HG03432 (cell line): ENCODE data around the gene SLC9A9.

ENCODE experiments used
- ATAC-seq: cut with Tn5 transposase; IDR thresholded peaks from one replicate; pipeline ENCODE4 v1.9.1; 2021; ENCODE audit warnings: mild to moderate bottlenecking, moderate library complexity; ENCODE audit not compliant: unreplicated experiment

SLC9A9 gene

GRCh38 chr3:143653935-143654334 is 194.3 kb downstream of the SLC9A9 start:
- ATAC-seq: no peak

DNA sequence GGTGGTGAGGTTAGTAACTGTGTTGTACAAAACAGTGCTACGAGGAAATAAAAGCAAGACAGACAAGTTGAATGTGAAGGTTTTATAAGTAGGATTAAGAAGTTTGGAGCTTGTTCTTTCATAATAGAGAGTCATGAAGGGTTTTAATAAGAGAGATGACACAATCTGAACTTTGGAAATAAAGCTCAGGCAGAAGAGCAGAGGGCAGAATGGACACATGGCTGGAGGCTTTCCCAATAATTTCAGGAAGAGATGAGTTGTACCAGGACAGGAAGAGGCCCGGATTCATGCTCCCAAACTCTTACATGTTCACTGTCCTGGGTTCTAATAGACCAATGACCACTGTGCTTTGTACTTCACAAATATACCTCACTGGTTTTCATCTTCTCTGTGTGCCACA is 194.8 kb downstream of the SLC9A9 start:
- no peak for ATAC-seq

GRCh38 chr3:143652118-143652517 is 196.2 kb downstream of the SLC9A9 start:
- ATAC-seq: no peak

DNA sequence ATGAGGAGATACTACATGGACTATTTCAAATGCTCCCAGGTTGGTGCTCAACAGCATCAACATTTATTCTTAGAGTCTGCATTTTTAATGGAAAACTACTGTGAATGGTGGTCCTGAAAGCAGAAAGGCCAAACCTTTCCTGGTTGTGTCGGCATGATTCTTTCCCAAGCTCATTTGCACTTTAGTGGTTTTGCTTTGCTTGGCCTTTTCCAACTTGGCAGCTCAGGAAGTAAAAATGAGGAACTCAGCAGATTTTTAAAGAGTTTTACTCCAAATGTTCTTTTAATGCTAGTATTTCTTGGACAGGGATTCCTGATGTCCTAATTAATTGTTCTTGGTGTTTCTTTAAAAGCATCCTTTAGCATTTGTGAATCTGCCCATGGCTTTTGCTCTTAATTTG is 197.4 kb downstream of the SLC9A9 start:
- no peak for ATAC-seq

DNA sequence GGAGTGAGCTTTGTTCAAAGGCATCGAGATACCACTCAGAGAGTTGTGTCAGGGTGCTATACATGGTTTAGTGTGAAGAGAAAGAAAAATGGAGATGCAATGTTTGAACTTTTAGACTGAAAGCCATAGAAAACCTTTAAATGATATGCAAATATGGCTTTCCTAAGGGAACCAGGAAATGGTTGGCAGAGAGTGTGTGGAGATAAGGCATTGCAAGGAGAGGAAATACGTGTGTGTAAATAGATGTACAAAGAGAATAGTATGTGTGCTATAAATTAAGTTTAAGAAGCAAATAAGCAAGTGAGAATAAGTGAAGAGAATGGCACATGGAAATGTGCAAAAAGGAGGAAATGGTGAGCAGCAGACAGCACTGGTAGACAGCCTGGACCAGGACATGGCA is 198.1 kb downstream of the SLC9A9 start:
- ATAC-seq: no peak

- no peak for ATAC-seq
Observed at GRCh38 chr3:143648708-143649107, 199.6 kb downstream of the SLC9A9 start.

DNA sequence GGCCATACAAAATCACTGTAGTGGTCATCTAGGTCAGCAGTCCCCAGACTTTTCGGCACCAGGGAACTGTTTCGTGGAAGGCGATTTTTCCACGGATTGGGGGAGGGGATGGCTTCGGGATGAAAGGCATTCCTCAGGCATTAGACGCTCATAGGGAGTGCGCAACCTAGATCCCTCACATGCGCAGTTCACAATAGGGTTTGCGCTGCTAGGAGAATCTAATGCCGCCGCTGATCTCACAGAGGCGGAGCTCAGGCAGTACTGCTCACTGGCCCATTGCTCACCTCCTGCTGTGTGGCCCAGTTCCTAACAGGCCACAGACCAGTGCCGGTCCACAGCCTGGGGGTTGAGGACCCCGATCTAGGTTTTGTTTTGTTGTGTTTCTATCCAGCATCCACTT is 200.1 kb downstream of the SLC9A9 start:
- no peak for ATAC-seq

DNA sequence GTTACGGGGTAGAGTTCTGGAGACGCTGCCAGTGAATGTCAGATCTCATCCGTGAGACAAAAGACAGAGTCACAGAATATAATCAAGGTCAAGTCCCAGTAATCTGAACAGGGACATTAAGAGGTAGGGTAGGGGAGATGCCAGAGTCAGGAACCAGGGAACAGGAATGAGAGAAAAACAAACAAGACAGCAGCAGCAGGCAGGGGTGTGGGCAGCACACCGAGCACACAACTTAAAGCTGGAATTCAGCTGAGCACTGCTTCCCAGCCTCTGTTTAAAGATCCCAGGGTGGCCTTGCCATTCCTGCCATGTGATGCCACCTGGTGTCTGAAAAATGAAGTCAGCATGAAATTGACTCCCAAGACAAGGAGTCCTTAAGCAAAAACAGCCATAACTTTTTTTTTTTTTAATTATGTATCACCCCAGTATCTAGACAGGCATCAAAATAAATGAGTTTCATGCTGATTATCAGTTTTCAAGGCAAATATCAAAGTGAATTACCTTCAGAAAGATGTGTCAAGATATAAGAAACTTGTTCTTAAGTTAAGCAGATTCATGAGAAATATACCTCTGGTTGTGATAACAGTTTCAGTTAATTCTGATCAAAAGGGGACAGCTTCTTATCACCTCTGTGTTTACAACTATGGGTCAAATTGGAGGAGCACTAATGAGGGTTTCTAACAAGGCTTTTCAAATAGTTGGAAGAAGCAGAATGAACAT is 203.7 kb downstream of the SLC9A9 start:
- peak; percentile 59 for ATAC-seq

DNA sequence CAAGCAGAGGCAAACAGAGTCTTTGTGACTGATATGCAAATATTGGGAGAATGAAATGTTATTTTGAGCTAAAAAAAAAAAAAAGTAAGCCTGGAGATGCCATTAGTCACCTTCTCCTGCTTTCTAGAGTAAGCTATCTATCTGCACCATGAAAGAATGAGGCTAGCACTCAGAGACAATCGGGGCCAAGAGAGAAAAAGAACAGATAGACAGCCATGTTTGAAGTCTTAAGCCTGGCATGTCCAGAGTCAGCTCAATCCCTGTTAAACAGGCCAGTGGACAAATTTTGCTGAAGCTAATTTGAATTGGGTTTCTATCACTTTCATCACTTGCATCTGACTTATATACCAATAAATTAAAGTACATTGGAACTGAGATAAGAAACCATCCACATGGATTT is 204.4 kb downstream of the SLC9A9 start:
- no peak for ATAC-seq

DNA sequence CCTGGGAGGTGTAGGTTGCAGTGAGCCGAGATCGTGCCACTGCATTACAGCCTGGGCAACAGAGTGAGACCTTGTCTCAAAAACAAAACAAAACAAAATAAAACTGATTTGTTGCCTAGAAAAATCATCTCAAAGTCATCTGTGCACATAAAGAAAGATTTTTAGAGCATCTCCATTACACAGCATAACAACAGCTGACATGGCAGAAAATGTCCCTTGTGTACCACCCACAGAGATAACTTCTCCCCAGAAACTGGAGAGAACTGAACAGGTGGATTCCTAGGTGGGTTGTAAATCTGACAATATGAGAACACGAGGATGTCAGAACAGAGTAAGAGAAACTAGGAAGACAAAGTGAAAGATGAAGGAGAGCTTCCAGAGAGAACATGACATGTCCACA is 207.5 kb downstream of the SLC9A9 start:
- ATAC-seq: no peak

DNA sequence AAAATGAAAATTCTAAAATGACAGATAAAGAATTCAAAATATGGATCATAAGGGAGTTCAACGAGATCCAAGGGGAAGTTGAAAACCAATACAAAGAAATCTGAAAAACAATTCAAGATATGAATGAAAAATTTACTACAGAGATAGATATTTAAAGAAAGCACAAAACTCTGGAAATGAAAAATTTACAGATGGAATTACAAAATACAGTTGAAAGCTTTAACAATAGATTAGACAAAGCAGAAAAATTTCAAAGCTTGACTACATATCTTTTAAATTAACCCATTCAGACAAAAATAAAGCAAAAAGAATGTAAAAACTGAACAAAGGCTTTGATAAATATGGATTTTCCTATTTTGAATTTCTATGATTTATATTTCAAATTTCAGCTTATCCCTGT is 211.1 kb downstream of the SLC9A9 start:
- ATAC-seq: no peak

- ATAC-seq: no peak
Observed at GRCh38 chr3:143634991-143635390, 213.3 kb downstream of the SLC9A9 start.

DNA sequence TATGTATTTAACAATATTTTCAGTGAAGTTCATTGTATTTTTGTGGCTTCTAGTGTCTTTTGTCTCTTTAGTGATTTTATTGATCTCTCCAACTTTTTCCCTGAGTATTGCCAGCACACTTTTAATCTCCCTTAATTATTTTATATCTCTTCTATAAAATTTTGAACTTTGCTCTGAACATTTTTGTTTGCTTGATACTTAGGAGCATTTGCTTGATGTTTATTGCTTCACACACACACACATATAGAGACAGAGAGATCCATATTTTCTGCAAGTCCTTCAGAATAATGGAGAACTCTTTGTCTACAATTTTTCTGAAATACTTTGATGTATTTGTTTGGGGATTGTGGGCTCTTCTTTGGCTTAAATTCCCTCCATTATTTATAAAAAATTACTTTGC is 213.8 kb downstream of the SLC9A9 start:
- no peak for ATAC-seq

DNA sequence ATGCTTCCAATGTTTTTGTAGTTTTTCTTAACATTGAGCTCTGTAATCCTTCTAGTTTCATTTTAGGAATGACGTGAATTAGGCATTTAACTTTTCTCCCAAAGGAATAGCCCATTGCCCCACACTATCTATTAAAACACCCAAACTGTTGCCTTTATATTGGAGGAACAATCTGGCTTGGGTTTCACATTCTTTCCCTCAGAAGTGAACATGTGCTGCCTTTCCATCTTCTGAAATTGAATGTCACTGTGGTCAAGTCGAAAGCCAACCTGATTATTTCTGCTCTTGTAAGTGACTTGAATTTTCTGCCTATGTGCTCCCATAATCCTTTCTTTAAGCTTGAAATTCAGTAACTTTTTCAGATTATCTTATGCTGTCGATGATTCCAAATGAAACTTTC is 214.5 kb downstream of the SLC9A9 start:
- ATAC-seq: no peak

DNA sequence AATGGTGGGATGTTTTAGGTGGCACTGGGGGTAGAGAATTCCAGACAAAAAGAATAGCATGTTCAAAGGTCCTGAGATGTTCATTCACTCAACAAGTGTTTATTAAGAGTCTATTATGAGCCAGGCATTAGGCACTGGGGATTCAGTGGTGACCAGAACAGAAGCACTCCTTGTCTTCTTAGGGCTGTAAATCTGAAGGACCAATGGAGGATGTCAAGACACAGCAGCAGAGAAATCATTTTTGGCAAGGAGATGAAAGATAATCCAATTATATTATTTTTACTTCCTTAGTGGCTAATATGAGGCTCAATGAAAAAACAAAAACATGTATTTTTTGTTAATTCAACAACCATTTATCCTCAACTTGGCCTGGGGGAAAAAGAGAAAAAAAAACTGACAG is 218.5 kb downstream of the SLC9A9 start:
- ATAC-seq: no peak

GRCh38 chr3:143628971-143629370 is 219.3 kb downstream of the SLC9A9 start:
- ATAC-seq: no peak

DNA sequence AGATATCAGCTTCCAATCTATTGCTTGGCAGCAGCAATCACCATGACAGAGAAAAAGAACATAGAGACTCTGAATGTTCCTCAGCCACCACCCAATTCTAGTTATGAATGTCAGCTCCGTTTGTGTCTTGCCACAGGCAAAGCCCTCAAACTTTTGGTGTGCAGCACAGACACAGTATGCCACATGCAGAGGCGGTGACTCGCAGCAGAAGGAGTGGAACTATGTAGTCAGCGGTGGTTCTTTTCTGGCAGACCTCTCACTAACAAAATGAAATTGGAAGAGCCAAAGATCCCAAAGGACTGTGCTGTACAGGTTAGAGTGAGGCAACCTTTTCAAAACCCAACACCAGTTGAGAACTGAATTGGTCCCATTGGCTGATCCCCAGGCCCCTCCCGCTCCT is 220.9 kb downstream of the SLC9A9 start:
- no peak for ATAC-seq

GRCh38 chr3:143619231-143619630 is 229.0 kb downstream of the SLC9A9 start:
- ATAC-seq: no peak

DNA sequence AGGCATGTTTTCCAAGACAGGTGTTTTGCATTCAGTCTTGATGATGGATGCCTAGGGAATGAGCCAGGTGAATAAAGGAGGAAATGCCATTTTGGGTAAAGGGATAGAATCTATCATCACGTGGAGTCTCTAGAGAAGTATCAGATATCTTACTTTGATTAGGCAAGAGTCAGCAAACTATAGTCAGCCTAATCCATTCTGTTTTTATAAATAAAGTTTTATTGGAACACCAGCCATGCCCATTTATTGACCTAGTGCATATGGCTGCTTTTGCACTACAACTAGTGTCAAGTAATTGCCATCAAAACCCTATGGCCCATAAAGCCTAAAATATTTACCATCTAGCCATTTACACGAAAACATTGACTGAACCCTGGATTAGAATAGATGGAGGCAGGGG is 231.2 kb downstream of the SLC9A9 start:
- no peak for ATAC-seq

DNA sequence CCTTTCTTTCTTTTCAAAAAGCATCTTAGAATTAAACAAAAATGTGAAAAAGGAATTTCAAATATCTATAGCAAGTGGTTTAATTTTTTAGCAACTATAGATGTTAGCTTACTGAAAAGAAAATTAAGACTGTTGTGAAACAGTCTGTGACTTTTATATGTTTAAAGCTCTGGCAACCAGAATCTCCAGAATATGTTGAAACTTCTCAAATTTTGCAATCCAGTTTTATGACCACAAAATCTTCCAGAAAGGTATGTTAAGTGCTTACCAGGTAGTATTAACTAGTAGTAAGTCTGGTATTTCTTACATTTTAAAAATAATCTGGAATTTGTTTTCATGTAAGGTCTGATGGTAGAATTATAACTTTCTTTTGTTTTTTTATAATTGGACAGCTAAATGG is 235.0 kb downstream of the SLC9A9 start:
- ATAC-seq: no peak

- ATAC-seq: no peak
Observed at GRCh38 chr3:143612541-143612940, 235.7 kb downstream of the SLC9A9 start.

DNA sequence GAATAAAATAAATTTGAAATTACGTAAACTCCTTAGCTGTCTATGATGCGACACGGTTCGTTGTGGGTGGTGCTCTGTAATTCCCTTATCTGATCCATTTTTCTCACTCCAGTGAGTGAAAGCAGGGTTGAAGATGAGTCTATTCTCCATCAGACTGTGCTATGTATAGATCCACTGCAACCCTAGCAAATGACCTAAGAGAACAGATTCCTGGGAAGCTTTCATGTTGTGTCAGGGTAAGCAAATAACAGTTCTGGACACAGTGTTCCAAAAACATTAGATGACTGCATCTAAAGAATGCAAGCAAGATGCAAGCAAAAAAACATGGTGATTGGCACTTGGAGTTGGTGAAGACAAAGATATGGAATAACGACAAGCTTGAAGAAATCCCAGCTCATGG is 239.3 kb downstream of the SLC9A9 start:
- no peak for ATAC-seq

- peak; percentile 60 for ATAC-seq
Observed at GRCh38 chr3:143605233-143605950, 242.9 kb downstream of the SLC9A9 start.
